GM19025 (cell line): Measurements from ENCODE around the gene GAPDH.
A peak's percentile ranks its signal among the peaks of the same experiment; 100 is the strongest.
"Not testable (repeated sequence)": the region's sequence is repeated elsewhere in the genome, so short reads cannot be mapped to it uniquely, and the experiment has no call there.

ENCODE experiments used
- ATAC-seq: cut with Tn5 transposase; IDR thresholded peaks from one replicate; pipeline ENCODE4 v1.9.1; 2021; ENCODE audit warnings: mild to moderate bottlenecking, low read depth, moderate library complexity; ENCODE audit not compliant: unreplicated experiment

GAPDH gene

GRCh38 chr12:6541371-6542165 lies 7.3 kb downstream of the GAPDH start:
- ATAC-seq = no peak

- no peak for ATAC-seq
Measured at GRCh38 chr12:6542209-6543009, 8.1 kb downstream of the GAPDH start.

- ATAC-seq = no peak
Measured at GRCh38 chr12:6546016-6546415, 11.7 kb downstream of the GAPDH start.

GRCh38 chr12:6547566-6547965 lies 13.2 kb downstream of the GAPDH start:
- no peak for ATAC-seq

GRCh38 chr12:6547987-6548386 lies 13.7 kb downstream of the GAPDH start:
- no peak for ATAC-seq

GRCh38 chr12:6548556-6548955 lies 14.2 kb downstream of the GAPDH start:
- no peak for ATAC-seq

- no peak for ATAC-seq
Measured at GRCh38 chr12:6548966-6549683, 14.8 kb downstream of the GAPDH start.

- no peak for ATAC-seq
Measured at GRCh38 chr12:6549684-6550151, 15.4 kb downstream of the GAPDH start.

GRCh38 chr12:6550294-6551062 lies 16.2 kb downstream of the GAPDH start:
- no peak for ATAC-seq

- ATAC-seq = no peak
Measured at GRCh38 chr12:6551063-6551461, 16.7 kb downstream of the GAPDH start.

GRCh38 chr12:6551496-6552139 lies 17.3 kb downstream of the GAPDH start:
- ATAC-seq = no peak

GRCh38 chr12:6552140-6552551 lies 17.8 kb downstream of the GAPDH start:
- no peak for ATAC-seq

GRCh38 chr12:6553051-6553868 lies 18.9 kb downstream of the GAPDH start:
- ATAC-seq = no peak

GRCh38 chr12:6554168-6555017 lies 20.1 kb downstream of the GAPDH start:
- peak; percentile 41 for ATAC-seq

- peak; percentile 11 for ATAC-seq
Measured at GRCh38 chr12:6555018-6555691, 20.8 kb downstream of the GAPDH start.

- ATAC-seq = not testable (repeated sequence)
Measured at GRCh38 chr12:6556496-6556817, 22.1 kb downstream of the GAPDH start.

GRCh38 chr12:6556857-6557256 lies 22.5 kb downstream of the GAPDH start:
- no peak for ATAC-seq
